ENCODE results near the gene FCAMR. TPM values are rescaled to one million over a fixed set of nuclear protein-coding genes. Genes with fewer than 3 reads are reported as not detected.
"Not testable (repeated sequence)": the region's sequence is repeated elsewhere in the genome, so short reads cannot be mapped to it uniquely, and the experiment has no call there.

FCAMR gene
- polyA plus RNA-seq, 3 donors, result 6.8 to 10.5 (median 9.5) TPM

GRCh38 chr1:206937425-206937824, 32.8 kb downstream of the FCAMR start:
- no peak for DNase-seq

GRCh38 chr1:206935491-206936067, 34.7 kb downstream of the FCAMR start:
- no peak for DNase-seq

GRCh38 chr1:206933333-206933945, 36.8 kb downstream of the FCAMR start:
- DNase-seq, result no peak

GRCh38 chr1:206932177-206932576, 38.1 kb downstream of the FCAMR start:
- DNase-seq, result no peak

GRCh38 chr1:206931709-206932108, 38.6 kb downstream of the FCAMR start:
- DNase-seq, result no peak

- no peak for DNase-seq
These were observed 40.0 kb downstream of the FCAMR start for GRCh38 chr1:206930210-206930798.

GRCh38 chr1:206929524-206929923, 40.7 kb downstream of the FCAMR start:
- no peak for DNase-seq

GRCh38 chr1:206926286-206926685, 44.0 kb downstream of the FCAMR start:
- DNase-seq, result no peak

- no peak for DNase-seq
These were observed 45.0 kb downstream of the FCAMR start for GRCh38 chr1:206925106-206925736.

GRCh38 chr1:206924592-206925105, 45.6 kb downstream of the FCAMR start:
- DNase-seq, result no peak

GRCh38 chr1:206923961-206924557, 46.2 kb downstream of the FCAMR start:
- not testable (repeated sequence) for DNase-seq

GRCh38 chr1:206923009-206923960, 47.0 kb downstream of the FCAMR start:
- no peak for DNase-seq

- DNase-seq, result no peak
These were observed 47.7 kb downstream of the FCAMR start for GRCh38 chr1:206922524-206922923.

- DNase-seq, result no peak
These were observed 48.4 kb downstream of the FCAMR start, which contains the start of gene FCMR for GRCh38 chr1:206921772-206922265. Gene FCMR (minus strand): TSS chr1:206921941. CDS start chr1:206921854, 87 bp downstream.

GRCh38 chr1:206918076-206918475, 52.2 kb downstream of the FCAMR start:
- no peak for DNase-seq

- no peak for DNase-seq
These were observed 54.1 kb downstream of the FCAMR start for GRCh38 chr1:206916000-206916709.

GRCh38 chr1:206915030-206915735, 55.1 kb downstream of the FCAMR start:
- DNase-seq, result no peak

GRCh38 chr1:206913766-206914537, 56.3 kb downstream of the FCAMR start:
- DNase-seq, result no peak

Measured in renal pelvis (tissue), 4 donors.